Stimulated activated memory B cell treated with anti-CD40 and anti-IgM and Interleukin-4, amounts not matched to agents 10 μg/mL and 1 μg/mL and 100 μg/mL, for 72 hours (primary cell): ENCODE measurements around the gene MYBPC2.

Experiments used
- ATAC-seq: fragments of 150-1000 bp; cut with Tn5 transposase; 2 replicates; pipeline ENCODE4 v1.10.0; 2021
- H3K27ac Mint-ChIP-seq: one replicate; pipeline ENCODE4 v1.8.0; 2022; ENCODE audit warnings: mild to moderate bottlenecking, mixed read lengths
- H3K27me3 Mint-ChIP-seq: one replicate; pipeline ENCODE4 v1.8.0; 2022; ENCODE audit warnings: mixed read lengths
- H3K36me3 Mint-ChIP-seq: one replicate; pipeline ENCODE4 v1.8.0; 2022; ENCODE audit warnings: mixed read lengths
- H3K4me1 Mint-ChIP-seq: one replicate; pipeline ENCODE4 v1.8.0; 2022; ENCODE audit warnings: mixed read lengths
- H3K4me3 Mint-ChIP-seq: one replicate; pipeline ENCODE4 v1.8.0; 2022; ENCODE audit warnings: mild to moderate bottlenecking, moderate library complexity, mixed read lengths
- H3K9me3 Mint-ChIP-seq: one replicate; pipeline ENCODE4 v1.8.0; 2022; ENCODE audit warnings: mixed read lengths

The MYBPC2 gene

GRCh38 chr19:50489461-50490011 is 56.8 kb downstream of the MYBPC2 start:
- Mint-ChIP-seq H3K4me1 (peaks cover 50% of the 10 kb centered on the region), H3K27me3 (no peaks in the 10 kb centered on the region), H3K4me3 (no peak overlapping the region), H3K36me3 (peaks cover 39% of the 10 kb centered on the region), H3K9me3 (no peaks in the 10 kb centered on the region), H3K27ac (no peak overlapping the region)
- no peak for ATAC-seq

- Mint-ChIP-seq H3K27me3 (no peaks in the 10 kb centered on the region), H3K4me3 (no peak overlapping the region), H3K36me3 (peaks cover 41% of the 10 kb centered on the region), H3K9me3 (no peaks in the 10 kb centered on the region), H3K4me1 (peaks cover 50% of the 10 kb centered on the region), H3K27ac (no peak overlapping the region)
- no peak for ATAC-seq
These were observed 57.7 kb downstream of the MYBPC2 start for GRCh38 chr19:50490411-50490811.

- Mint-ChIP-seq H3K4me3 (no peak overlapping the region), H3K4me1 (peaks cover 44% of the 10 kb centered on the region), H3K27me3 (no peaks in the 10 kb centered on the region), H3K36me3 (peaks cover 37% of the 10 kb centered on the region), H3K9me3 (no peaks in the 10 kb centered on the region), H3K27ac (peak overlapping the region; percentile 13)
- ATAC-seq = no peak
These were observed 58.3 kb downstream of the MYBPC2 start for GRCh38 chr19:50490991-50491472.

GRCh38 chr19:50492303-50493052 is 59.8 kb downstream of the MYBPC2 start:
- no peak overlapping the region for H3K4me3 Mint-ChIP-seq
- no peaks in the 10 kb centered on the region for H3K9me3 Mint-ChIP-seq
- H3K36me3 Mint-ChIP-seq = peaks cover 40% of the 10 kb centered on the region
- ATAC-seq = peak; percentile 75
- peak overlapping the region; percentile 13 for H3K27ac Mint-ChIP-seq
- H3K4me1 Mint-ChIP-seq = peaks cover 39% of the 10 kb centered on the region
- H3K27me3 Mint-ChIP-seq = no peaks in the 10 kb centered on the region

- no peaks in the 10 kb centered on the region for H3K9me3 Mint-ChIP-seq
- H3K36me3 Mint-ChIP-seq = peaks cover 40% of the 10 kb centered on the region
- ATAC-seq = no peak
- H3K4me1 Mint-ChIP-seq = peaks cover 32% of the 10 kb centered on the region
- H3K27me3 Mint-ChIP-seq = no peaks in the 10 kb centered on the region
- H3K4me3 Mint-ChIP-seq = no peak overlapping the region
- no peak overlapping the region for H3K27ac Mint-ChIP-seq
These were observed 60.5 kb downstream of the MYBPC2 start for GRCh38 chr19:50493171-50493570.

GRCh38 chr19:50494186-50495019 is 61.7 kb downstream of the MYBPC2 start:
- H3K4me1 Mint-ChIP-seq = peaks cover 20% of the 10 kb centered on the region
- H3K9me3 Mint-ChIP-seq = no peaks in the 10 kb centered on the region
- no peak overlapping the region for H3K4me3 Mint-ChIP-seq
- H3K36me3 Mint-ChIP-seq = peaks cover 29% of the 10 kb centered on the region
- no peaks in the 10 kb centered on the region for H3K27me3 Mint-ChIP-seq
- ATAC-seq = no peak
- no peak overlapping the region for H3K27ac Mint-ChIP-seq

- H3K9me3 Mint-ChIP-seq = no peaks in the 10 kb centered on the region
- peaks cover 24% of the 10 kb centered on the region for H3K36me3 Mint-ChIP-seq
- no peak overlapping the region for H3K27ac Mint-ChIP-seq
- no peak overlapping the region for H3K4me3 Mint-ChIP-seq
- peaks cover 16% of the 10 kb centered on the region for H3K4me1 Mint-ChIP-seq
- no peak for ATAC-seq
- no peaks in the 10 kb centered on the region for H3K27me3 Mint-ChIP-seq
These were observed 62.4 kb downstream of the MYBPC2 start for GRCh38 chr19:50495020-50495531.

GRCh38 chr19:50496189-50497021 is 63.7 kb downstream of the MYBPC2 start:
- H3K27me3 Mint-ChIP-seq = no peaks in the 10 kb centered on the region
- peaks cover 12% of the 10 kb centered on the region for H3K4me1 Mint-ChIP-seq
- H3K4me3 Mint-ChIP-seq = no peak overlapping the region
- H3K9me3 Mint-ChIP-seq = no peaks in the 10 kb centered on the region
- H3K27ac Mint-ChIP-seq = no peak overlapping the region
- ATAC-seq = no peak
- H3K36me3 Mint-ChIP-seq = peaks cover 18% of the 10 kb centered on the region

GRCh38 chr19:50497022-50497405 is 64.3 kb downstream of the MYBPC2 start:
- no peak overlapping the region for H3K4me3 Mint-ChIP-seq
- no peak overlapping the region for H3K27ac Mint-ChIP-seq
- no peak for ATAC-seq
- H3K27me3 Mint-ChIP-seq = no peaks in the 10 kb centered on the region
- H3K36me3 Mint-ChIP-seq = peaks cover 18% of the 10 kb centered on the region
- peaks cover 6% of the 10 kb centered on the region for H3K4me1 Mint-ChIP-seq
- no peaks in the 10 kb centered on the region for H3K9me3 Mint-ChIP-seq

- Mint-ChIP-seq H3K27ac (no peak overlapping the region), H3K4me3 (no peak overlapping the region), H3K36me3 (peaks cover 18% of the 10 kb centered on the region), H3K27me3 (no peaks in the 10 kb centered on the region), H3K4me1 (no peaks in the 10 kb centered on the region), H3K9me3 (no peaks in the 10 kb centered on the region)
- ATAC-seq = no peak
These were observed 65.7 kb downstream of the MYBPC2 start for GRCh38 chr19:50498219-50499056.

- H3K27me3 Mint-ChIP-seq = no peaks in the 10 kb centered on the region
These were observed 67.5 kb downstream of the MYBPC2 start for GRCh38 chr19:50500060-50500752.

GRCh38 chr19:50500753-50501151 is 68.1 kb downstream of the MYBPC2 start:
- Mint-ChIP-seq H3K9me3 (no peaks in the 10 kb centered on the region), H3K4me3 (no peak overlapping the region), H3K27me3 (no peaks in the 10 kb centered on the region), H3K4me1 (no peaks in the 10 kb centered on the region), H3K27ac (no peak overlapping the region), H3K36me3 (peaks cover 11% of the 10 kb centered on the region)
- ATAC-seq = peak; percentile 40

More at GRCh38 chr19:50500060-50500752, 67.5 kb downstream of the MYBPC2 start:
- Mint-ChIP-seq H3K27ac (no peak overlapping the region), H3K9me3 (no peaks in the 10 kb centered on the region), H3K4me1 (no peaks in the 10 kb centered on the region), H3K36me3 (peaks cover 8% of the 10 kb centered on the region), H3K4me3 (no peak overlapping the region)
- ATAC-seq = peak; percentile 60

- H3K36me3 Mint-ChIP-seq = peaks cover 10% of the 10 kb centered on the region
- H3K9me3 Mint-ChIP-seq = no peaks in the 10 kb centered on the region
- no peak overlapping the region for H3K4me3 Mint-ChIP-seq
- H3K27me3 Mint-ChIP-seq = no peaks in the 10 kb centered on the region
- no peaks in the 10 kb centered on the region for H3K4me1 Mint-ChIP-seq
- ATAC-seq = no peak
- no peak overlapping the region for H3K27ac Mint-ChIP-seq
These were observed 68.5 kb downstream of the MYBPC2 start for GRCh38 chr19:50501186-50501567.
